H9 (cell line): Measurements from ENCODE around the gene IL15RA. TPM values are rescaled to one million over a fixed set of nuclear protein-coding genes. Genes with fewer than 3 reads are reported as not detected.

ENCODE experiments used
- DNase-seq: peaks from one replicate; pipeline ENCODE4 v3.0.0-alpha.2; 2017
- H2AFZ ChIP-seq: one replicate; pipeline ENCODE4 v1.6.1; 2013; ENCODE audit warnings: mild to moderate bottlenecking, low read length, control low read depth, moderate library complexity
- H2AK5ac ChIP-seq: 2 replicates; pipeline ENCODE4 v1.6.1; 2013; ENCODE audit warnings: low read length, control low read depth, mixed read lengths; ENCODE audit not compliant: insufficient read length
- H2BK120ac ChIP-seq: one replicate; pipeline ENCODE4 v1.6.1; 2013; ENCODE audit warnings: low read depth, mild to moderate bottlenecking, low read length, control low read depth, inconsistent platforms; ENCODE audit not compliant: poor library complexity, severe bottlenecking
- H2BK12ac ChIP-seq: 2 replicates; pipeline ENCODE4 v1.6.1; 2013; ENCODE audit warnings: low read length, control low read depth, mixed read lengths, low read depth; ENCODE audit not compliant: insufficient read length
- H2BK15ac ChIP-seq: 2 replicates; pipeline ENCODE4 v1.6.1; 2013; ENCODE audit warnings: low read depth, low read length, control low read depth
- H2BK20ac ChIP-seq: one replicate; pipeline ENCODE4 v1.6.1; 2013; ENCODE audit warnings: low read depth, mild to moderate bottlenecking, low read length, control low read depth, inconsistent platforms; ENCODE audit not compliant: poor library complexity, severe bottlenecking
- H2BK5ac ChIP-seq: 2 replicates; pipeline ENCODE4 v1.6.1; 2013; ENCODE audit warnings: low read length, control low read depth, mixed read lengths; ENCODE audit not compliant: insufficient read length
- H3K14ac ChIP-seq: 2 replicates; pipeline ENCODE4 v1.6.1; 2013; ENCODE audit warnings: low read length, control low read depth; ENCODE audit not compliant: insufficient read depth
- H3K18ac ChIP-seq: 2 replicates; pipeline ENCODE4 v1.6.1; 2013; ENCODE audit warnings: low read depth, mild to moderate bottlenecking, mixed read lengths, low read length, control low read depth; ENCODE audit not compliant: insufficient read length
- H3K23ac ChIP-seq: 2 replicates; pipeline ENCODE4 v1.6.1; 2013; ENCODE audit warnings: low read length, control low read depth, mixed read lengths, low read depth; ENCODE audit not compliant: insufficient read length
- H3K23me2 ChIP-seq: 2 replicates; pipeline ENCODE4 v1.6.1; 2013; ENCODE audit warnings: low read depth, mild to moderate bottlenecking, mixed read lengths, low read length, control low read depth; ENCODE audit not compliant: insufficient read length, poor library complexity, severe bottlenecking
- H3K27ac ChIP-seq: 2 replicates; pipeline ENCODE4 v1.5.1; 2013; ENCODE audit warnings: low read length, control low read depth, mixed read lengths, low read depth; ENCODE audit not compliant: insufficient read length
- H3K27me3 ChIP-seq: 2 replicates; pipeline ENCODE4 v1.6.1; 2013; ENCODE audit warnings: low read length, control low read depth, inconsistent platforms; ENCODE audit not compliant: insufficient read depth
- H3K4ac ChIP-seq: 2 replicates; pipeline ENCODE4 v1.6.1; 2013; ENCODE audit warnings: low read depth, mild to moderate bottlenecking, control low read depth, inconsistent platforms, low read length, moderate library complexity
- H3K4me1 ChIP-seq: 2 replicates; pipeline ENCODE4 v1.6.1; 2013; ENCODE audit warnings: low read length, control low read depth, inconsistent platforms; ENCODE audit not compliant: insufficient read depth
- H3K4me2 ChIP-seq: 2 replicates; pipeline ENCODE4 v1.6.1; 2013; ENCODE audit warnings: low read length, control low read depth, mixed read lengths; ENCODE audit not compliant: insufficient read length, insufficient read depth
- H3K56ac ChIP-seq: 2 replicates; pipeline ENCODE4 v1.6.1; 2013; ENCODE audit warnings: low read depth, mild to moderate bottlenecking, mixed read lengths, low read length, control low read depth; ENCODE audit not compliant: insufficient read length
- H3K79me1 ChIP-seq: 2 replicates; pipeline ENCODE4 v1.6.1; 2013; ENCODE audit warnings: low read depth, mild to moderate bottlenecking, moderate library complexity, low read length, control low read depth, inconsistent platforms; ENCODE audit not compliant: insufficient read depth, poor library complexity, severe bottlenecking
- H3K79me2 ChIP-seq: 2 replicates; pipeline ENCODE4 v1.6.1; 2013; ENCODE audit warnings: low read length, control low read depth, inconsistent platforms; ENCODE audit not compliant: insufficient read depth
- H3K9ac ChIP-seq: 2 replicates; pipeline ENCODE4 v1.6.1; 2013; ENCODE audit warnings: low read length, control low read depth, mixed read lengths; ENCODE audit not compliant: insufficient read length; ENCODE audit errors: extremely low read depth
- H3K9me3 ChIP-seq: one replicate; pipeline ENCODE4 v1.6.1; 2013; ENCODE audit warnings: low read depth, low read length, inconsistent platforms; ENCODE audit not compliant: control insufficient read depth
- H3T11ph ChIP-seq: one replicate; pipeline ENCODE4 v1.6.1; 2013; ENCODE audit warnings: mild to moderate bottlenecking, low read length, control low read depth, inconsistent platforms
- H4K20me1 ChIP-seq: one replicate; pipeline ENCODE4 v1.6.1; 2013; ENCODE audit not compliant: control insufficient read depth, insufficient read length, insufficient read depth
- H4K5ac ChIP-seq: 2 replicates; pipeline ENCODE4 v1.6.1; 2013; ENCODE audit warnings: low read depth, mild to moderate bottlenecking, mixed read lengths, low read length, control low read depth; ENCODE audit not compliant: insufficient read length
- H4K8ac ChIP-seq: replicated peaks from 2 replicates; pipeline ENCODE4 v1.6.1; 2013; ENCODE audit warnings: low read length, control low read depth, mixed read lengths, low read depth; ENCODE audit not compliant: insufficient read length
- H4K91ac ChIP-seq: 2 replicates; pipeline ENCODE4 v1.6.1; 2013; ENCODE audit warnings: low read depth, mild to moderate bottlenecking, moderate library complexity, mixed read lengths, low read length, control low read depth; ENCODE audit not compliant: insufficient read length
- H3K27ac Mint-ChIP-seq, 3 experiments: 2 replicates in 2 of 3; 3 replicates in 1 of 3; pipeline ENCODE4 v1.8.0; 2020 to 2021; ENCODE audit warnings: mixed read lengths in 3 of 3, mild to moderate bottlenecking in 1 of 3, moderate library complexity in 1 of 3
- H3K27me3 Mint-ChIP-seq: 2 replicates; pipeline ENCODE4 v1.8.0; 2021; ENCODE audit warnings: low read depth, mild to moderate bottlenecking, moderate library complexity, mixed read lengths
- H3K36me3 Mint-ChIP-seq, 3 experiments: 2 replicates in 2 of 3; 3 replicates in 1 of 3; pipeline ENCODE4 v1.8.0; 2020 to 2021; ENCODE audit warnings: low read depth in 3 of 3, mixed read lengths in 3 of 3; ENCODE audit not compliant: insufficient read depth in 1 of 3
- H3K4me1 Mint-ChIP-seq, 2 experiments: 2 replicates each; pipeline ENCODE4 v1.8.0; 2020; ENCODE audit warnings: mixed read lengths in 2 of 2
- H3K4me3 Mint-ChIP-seq, 2 experiments: 2 replicates in 1 of 2; 3 replicates in 1 of 2; pipeline ENCODE4 v1.8.0; 2020 to 2021; ENCODE audit warnings: mild to moderate bottlenecking in 2 of 2, mixed read lengths in 2 of 2, moderate library complexity in 1 of 2
- H3K9me3 Mint-ChIP-seq, 2 experiments: 2 replicates in 1 of 2; 3 replicates in 1 of 2; pipeline ENCODE4 v1.8.0; 2020; ENCODE audit warnings: mild to moderate bottlenecking in 2 of 2, mixed read lengths in 2 of 2, moderate library complexity in 1 of 2
- WGBS: extraction: QIAGEN DNeasy Blood & Tissue Kit; methylation state at CpG from one replicate; pipeline ENCODE4 v1.1.7; 2013; ENCODE audit warnings: missing lambda C conversion rate, low lambda C conversion rate, mixed read lengths; ENCODE audit not compliant: insufficient read length; ENCODE audit errors: extremely low coverage; 5-methylcytosine and 5-hydroxymethylcytosine counted together
- total RNA-seq: library from RNA; stranded (reverse); gene quantifications from 2 replicates; pipeline ENCODE4 v1.2.1, GENCODE V29; 2021
- TF ChIP-seq, protein P1 (sequence below): fragments of 200-600 bp; sonication (generic); conservative IDR thresholded peaks from 3 replicates; pipeline ENCODE4 v1.8.0; 2021; ENCODE audit warnings: antibody characterized with exemption, mild to moderate bottlenecking

IL15RA gene
- total RNA-seq, 1 experiment from 2014 or later = 0.31 TPM

- Histone ChIP-seq H4K5ac (no peak overlapping the region), H3K18ac (no peak overlapping the region), H2AFZ (no peak overlapping the region), H2BK120ac (no peak overlapping the region), H2AK5ac (no peak overlapping the region), H3K14ac (no peak overlapping the region), H3T11ph (no peak overlapping the region), H3K27ac (no peak overlapping the region), H3K23ac (no peak overlapping the region), H2BK12ac (no peak overlapping the region), H2BK5ac (no peak overlapping the region), H2BK20ac (no peak overlapping the region), H2BK15ac (no peak overlapping the region), H3K4me1 (no peaks in the 10 kb centered on the region), H3K79me2 (no peaks in the 10 kb centered on the region), H3K79me1 (no peaks in the 10 kb centered on the region), H4K20me1 (no peaks in the 10 kb centered on the region), H3K27me3 (no peaks in the 10 kb centered on the region), H4K91ac (no peak overlapping the region), H3K56ac (no peak overlapping the region), H3K23me2 (no peaks in the 10 kb centered on the region), H3K4ac (no peak overlapping the region), H4K8ac (no peak overlapping the region), H3K9ac (no peak overlapping the region), H3K9me3 (no peaks in the 10 kb centered on the region), H3K4me2 (no peak overlapping the region)
- Mint-ChIP-seq H3K36me3 (no peaks in the 10 kb centered on the region; a peak in 1 of 7 replicates), H3K27me3 (peaks cover 8% of the 10 kb centered on the region), H3K4me3 (no peak overlapping the region), H3K9me3 (peaks cover 0 to 5% of the 10 kb centered on the region in 2 experiments; a peak in 2 of 5 replicates), H3K27ac (no peak overlapping the region), H3K4me1 (no peaks in the 10 kb centered on the region)
- no CpG with 5 or more reads among the region's 12 CpGs for WGBS
- TF ChIP-seq, protein P1, sequence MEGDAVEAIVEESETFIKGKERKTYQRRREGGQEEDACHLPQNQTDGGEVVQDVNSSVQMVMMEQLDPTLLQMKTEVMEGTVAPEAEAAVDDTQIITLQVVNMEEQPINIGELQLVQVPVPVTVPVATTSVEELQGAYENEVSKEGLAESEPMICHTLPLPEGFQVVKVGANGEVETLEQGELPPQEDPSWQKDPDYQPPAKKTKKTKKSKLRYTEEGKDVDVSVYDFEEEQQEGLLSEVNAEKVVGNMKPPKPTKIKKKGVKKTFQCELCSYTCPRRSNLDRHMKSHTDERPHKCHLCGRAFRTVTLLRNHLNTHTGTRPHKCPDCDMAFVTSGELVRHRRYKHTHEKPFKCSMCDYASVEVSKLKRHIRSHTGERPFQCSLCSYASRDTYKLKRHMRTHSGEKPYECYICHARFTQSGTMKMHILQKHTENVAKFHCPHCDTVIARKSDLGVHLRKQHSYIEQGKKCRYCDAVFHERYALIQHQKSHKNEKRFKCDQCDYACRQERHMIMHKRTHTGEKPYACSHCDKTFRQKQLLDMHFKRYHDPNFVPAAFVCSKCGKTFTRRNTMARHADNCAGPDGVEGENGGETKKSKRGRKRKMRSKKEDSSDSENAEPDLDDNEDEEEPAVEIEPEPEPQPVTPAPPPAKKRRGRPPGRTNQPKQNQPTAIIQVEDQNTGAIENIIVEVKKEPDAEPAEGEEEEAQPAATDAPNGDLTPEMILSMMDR = no peak
- no peak for DNase-seq
Measured at GRCh38 chr10:6023661-6024333, 46.5 kb upstream of the IL15RA start.
